Neural cell (in vitro differentiated cells): Measurements from ENCODE around the gene CLCA1. TPM values are rescaled to one million over a fixed set of nuclear protein-coding genes. Genes with fewer than 3 reads are reported as not detected.

Source experiments
- H2AFZ ChIP-seq: fragments of 200-600, 300-800 bp; sonication (generic), shearing (Covaris generic); 2 replicates; pipeline ENCODE4 v1.6.0; 2014; ENCODE audit warnings: low read depth, mild to moderate bottlenecking, antibody characterized with exemption, low read length, moderate library complexity
- H3F3A ChIP-seq: fragments of 200-600 bp; shearing (Covaris generic); 2 replicates; pipeline ENCODE4 v1.6.1; 2016; ENCODE audit warnings: mild to moderate bottlenecking, moderate library complexity, mixed read lengths, antibody characterized with exemption, low read length; ENCODE audit not compliant: insufficient read depth, poor library complexity, severe bottlenecking
- H3K27ac ChIP-seq: fragments of 200-600, 300-800 bp; sonication (generic), shearing (Covaris generic); 2 replicates; pipeline ENCODE4 v1.5.1; 2014; ENCODE audit warnings: mild to moderate bottlenecking, low read length, moderate library complexity
- H3K27me3 ChIP-seq: fragments of 300-800, 200-600 bp; sonication (generic), shearing (Covaris generic); 2 replicates; pipeline ENCODE4 v1.6.0; 2014; ENCODE audit warnings: mild to moderate bottlenecking, low read depth, low read length, moderate library complexity; ENCODE audit not compliant: insufficient read depth
- H3K36me3 ChIP-seq: fragments of 300-800, 200-600 bp; sonication (generic), shearing (Covaris generic); 2 replicates; pipeline ENCODE4 v1.5.1; 2014; ENCODE audit warnings: mild to moderate bottlenecking, antibody characterized with exemption, low read length, moderate library complexity; ENCODE audit not compliant: insufficient read depth
- H3K4me2 ChIP-seq: fragments of 300-800, 200-600 bp; sonication (generic), shearing (Covaris generic); 2 replicates; pipeline ENCODE4 v1.6.0; 2014; ENCODE audit warnings: mild to moderate bottlenecking, low read length
- H3K4me3 ChIP-seq: fragments of 300-800, 200-600 bp; sonication (generic), shearing (Covaris generic); 2 replicates; pipeline ENCODE4 v1.5.1; 2014; ENCODE audit warnings: mild to moderate bottlenecking, low read length, moderate library complexity
- H3K79me2 ChIP-seq: fragments of 200-600 bp; shearing (Covaris generic); replicated peaks from 2 replicates; pipeline ENCODE4 v1.6.0; 2014; ENCODE audit warnings: mild to moderate bottlenecking, low read length, moderate library complexity; ENCODE audit not compliant: insufficient read depth
- H3K9ac ChIP-seq: fragments of 300-800, 200-600 bp; sonication (generic), shearing (Covaris generic); 2 replicates; pipeline ENCODE4 v1.6.1; 2016; ENCODE audit warnings: mild to moderate bottlenecking, low read length, mixed read lengths
- H3K9me2 ChIP-seq: fragments of 200-600 bp; shearing (Covaris generic); 2 replicates; pipeline ENCODE4 v1.6.1; 2016; ENCODE audit warnings: mild to moderate bottlenecking, low read length, mixed read lengths; ENCODE audit not compliant: insufficient read depth
- H3K9me3 ChIP-seq: fragments of 200-600, 300-800 bp; sonication (generic), shearing (Covaris generic); 2 replicates; pipeline ENCODE4 v1.6.1; 2016; ENCODE audit warnings: mild to moderate bottlenecking, mixed run types, low read length, moderate library complexity, mixed read lengths
- H4K20me1 ChIP-seq: fragments of 200-600 bp; shearing (Covaris generic); 2 replicates; pipeline ENCODE4 v1.6.1; 2016; ENCODE audit warnings: mild to moderate bottlenecking, mixed run types; ENCODE audit not compliant: insufficient read depth
- CTCF ChIP-seq: fragments of 450-650 bp; IDR thresholded peaks from 2 replicates; pipeline ENCODE4 v1.5.1; 2014; ENCODE audit warnings: antibody characterized with exemption, mild to moderate bottlenecking, moderate library complexity; ENCODE audit not compliant: poor library complexity, severe bottlenecking
- EP300 ChIP-seq: fragments of 450-650 bp; conservative IDR thresholded peaks from 2 replicates; pipeline ENCODE4 v1.6.1; 2014; ENCODE audit warnings: antibody characterized with exemption, mild to moderate bottlenecking, moderate library complexity; ENCODE audit not compliant: poor library complexity, severe bottlenecking
- EZH2 ChIP-seq: fragments of 200-600, 300-800 bp; shearing (Covaris generic), sonication (generic); IDR thresholded peaks from 2 replicates; pipeline ENCODE4 v1.6.1; 2014; ENCODE audit warnings: antibody characterized with exemption, low read length, borderline replicate concordance, mild to moderate bottlenecking; ENCODE audit not compliant: insufficient read depth, poor library complexity, severe bottlenecking
- MXI1 ChIP-seq: fragments of 450-650 bp; conservative IDR thresholded peaks from 2 replicates; pipeline ENCODE4 v1.6.1; 2014; ENCODE audit warnings: antibody characterized with exemption, mild to moderate bottlenecking; ENCODE audit not compliant: poor library complexity, severe bottlenecking
- POLR2AphosphoS5 ChIP-seq: IDR thresholded peaks from 2 replicates; pipeline ENCODE4 v1.6.1; 2012
- RAD21 ChIP-seq: fragments of 450-650 bp; conservative IDR thresholded peaks from 2 replicates; pipeline ENCODE4 v1.6.1; 2014; ENCODE audit warnings: antibody characterized with exemption, mild to moderate bottlenecking, moderate library complexity
- SMC3 ChIP-seq: fragments of 450-650 bp; conservative IDR thresholded peaks from 2 replicates; pipeline ENCODE4 v1.6.1; 2014; ENCODE audit warnings: antibody characterized with exemption, mild to moderate bottlenecking, moderate library complexity; ENCODE audit not compliant: poor library complexity
- TAF1 ChIP-seq: IDR thresholded peaks from 2 replicates; pipeline ENCODE4 v1.6.1; 2012; ENCODE audit warnings: low read depth
- polyA plus RNA-seq: library from polyadenylated mRNA; depleted of rRNA; stranded (reverse); fragments of >200 nt; gene quantifications from 2 replicates; pipeline ENCODE4 v1.2.3, GENCODE V29; 2014
- TF ChIP-seq, protein P1 (sequence below): IDR thresholded peaks from 2 replicates; pipeline ENCODE4 v1.6.1; 2012; ENCODE audit warnings: borderline replicate concordance

CLCA1 gene
- polyA plus RNA-seq, 1 donor from 2014 or later: not detected

- Histone ChIP-seq H3K9ac (no peak overlapping the region), H3K36me3 (no peaks in the 10 kb centered on the region)
These were observed 13.2 kb downstream of the CLCA1 start for GRCh38 chr1:86481966-86482365.

GRCh38 chr1:86487131-86487810 is 18.5 kb downstream of the CLCA1 start:
- Histone ChIP-seq H3F3A (no peaks in the 10 kb centered on the region), H3K4me3 (no peak overlapping the region), H3K4me2 (no peak overlapping the region), H2AFZ (no peak overlapping the region), H3K9ac (no peak overlapping the region), H4K20me1 (no peaks in the 10 kb centered on the region), H3K27ac (no peak overlapping the region), H3K36me3 (no peaks in the 10 kb centered on the region), H3K27me3 (no peaks in the 10 kb centered on the region), H3K79me2 (no peaks in the 10 kb centered on the region), H3K9me2 (no peaks in the 10 kb centered on the region), H3K9me3 (no peaks in the 10 kb centered on the region)
- TF ChIP-seq TAF1 (no peak), SMC3 (no peak), POLR2AphosphoS5 (no peak), EP300 (no peak), CTCF (no peak), RAD21 (no peak), EZH2 (no peak)
- TF ChIP-seq, protein P1, sequence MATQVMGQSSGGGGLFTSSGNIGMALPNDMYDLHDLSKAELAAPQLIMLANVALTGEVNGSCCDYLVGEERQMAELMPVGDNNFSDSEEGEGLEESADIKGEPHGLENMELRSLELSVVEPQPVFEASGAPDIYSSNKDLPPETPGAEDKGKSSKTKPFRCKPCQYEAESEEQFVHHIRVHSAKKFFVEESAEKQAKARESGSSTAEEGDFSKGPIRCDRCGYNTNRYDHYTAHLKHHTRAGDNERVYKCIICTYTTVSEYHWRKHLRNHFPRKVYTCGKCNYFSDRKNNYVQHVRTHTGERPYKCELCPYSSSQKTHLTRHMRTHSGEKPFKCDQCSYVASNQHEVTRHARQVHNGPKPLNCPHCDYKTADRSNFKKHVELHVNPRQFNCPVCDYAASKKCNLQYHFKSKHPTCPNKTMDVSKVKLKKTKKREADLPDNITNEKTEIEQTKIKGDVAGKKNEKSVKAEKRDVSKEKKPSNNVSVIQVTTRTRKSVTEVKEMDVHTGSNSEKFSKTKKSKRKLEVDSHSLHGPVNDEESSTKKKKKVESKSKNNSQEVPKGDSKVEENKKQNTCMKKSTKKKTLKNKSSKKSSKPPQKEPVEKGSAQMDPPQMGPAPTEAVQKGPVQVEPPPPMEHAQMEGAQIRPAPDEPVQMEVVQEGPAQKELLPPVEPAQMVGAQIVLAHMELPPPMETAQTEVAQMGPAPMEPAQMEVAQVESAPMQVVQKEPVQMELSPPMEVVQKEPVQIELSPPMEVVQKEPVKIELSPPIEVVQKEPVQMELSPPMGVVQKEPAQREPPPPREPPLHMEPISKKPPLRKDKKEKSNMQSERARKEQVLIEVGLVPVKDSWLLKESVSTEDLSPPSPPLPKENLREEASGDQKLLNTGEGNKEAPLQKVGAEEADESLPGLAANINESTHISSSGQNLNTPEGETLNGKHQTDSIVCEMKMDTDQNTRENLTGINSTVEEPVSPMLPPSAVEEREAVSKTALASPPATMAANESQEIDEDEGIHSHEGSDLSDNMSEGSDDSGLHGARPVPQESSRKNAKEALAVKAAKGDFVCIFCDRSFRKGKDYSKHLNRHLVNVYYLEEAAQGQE: no peak

More at GRCh38 chr1:86481966-86482365, 13.2 kb downstream of the CLCA1 start:
- H3K4me3 ChIP-seq: no peak overlapping the region
- H3K9me3 ChIP-seq: no peaks in the 10 kb centered on the region
- no peaks in the 10 kb centered on the region for H3K79me2 ChIP-seq
- no peaks in the 10 kb centered on the region for H3F3A ChIP-seq
- no peaks in the 10 kb centered on the region for H3K9me2 ChIP-seq
- H4K20me1 ChIP-seq: no peaks in the 10 kb centered on the region
- H2AFZ ChIP-seq: no peak overlapping the region
- H3K4me2 ChIP-seq: no peak overlapping the region
- H3K27ac ChIP-seq: no peak overlapping the region
- H3K27me3 ChIP-seq: no peaks in the 10 kb centered on the region
- TF ChIP-seq TAF1 (no peak), POLR2AphosphoS5 (no peak), EP300 (no peak), EZH2 (no peak), SMC3 (no peak), MXI1 (no peak), RAD21 (no peak), CTCF (no peak)
- TF ChIP-seq, protein P1: no peak
